ENCODE data around the gene FAM81A.

- TF ChIP-seq CTCF (conservative IDR thresholded peaks at IDR 0.05) (no peak), ZFX (IDR thresholded peaks at IDR 0.05) (no peak)
These were observed 129.3 kb downstream of the FAM81A start for GRCh38 chr15:59567324-59567723.
